Ishikawa (cell line): Measurements from ENCODE around the gene TMEM217.

ENCODE experiments used
- CEBPB ChIP-seq: IDR thresholded peaks from 2 replicates; pipeline ENCODE4 v1.6.1; 2012
- CREB1 ChIP-seq: IDR thresholded peaks from 2 replicates; pipeline ENCODE4 v1.6.1; 2012; ENCODE audit warnings: low read depth
- EGR1 ChIP-seq: IDR thresholded peaks from 2 replicates; pipeline ENCODE4 v1.6.1; 2012
- EP300 ChIP-seq: IDR thresholded peaks from 2 replicates; pipeline ENCODE4 v1.6.1; 2012; ENCODE audit warnings: borderline replicate concordance
- FOXM1 ChIP-seq: IDR thresholded peaks from 2 replicates; pipeline ENCODE4 v1.6.1; 2012; ENCODE audit warnings: low read depth, borderline replicate concordance
- MAX ChIP-seq: IDR thresholded peaks from 2 replicates; pipeline ENCODE4 v1.6.1; 2012
- NFIC ChIP-seq: IDR thresholded peaks from 2 replicates; pipeline ENCODE4 v1.6.1; 2012
- RAD21 ChIP-seq: IDR thresholded peaks from 2 replicates; pipeline ENCODE4 v1.6.1; 2012; ENCODE audit warnings: low read depth
- REST ChIP-seq: IDR thresholded peaks from 2 replicates; pipeline ENCODE4 v1.6.1; 2012; ENCODE audit warnings: low read depth, mild to moderate bottlenecking
- TAF1 ChIP-seq: IDR thresholded peaks from 2 replicates; pipeline ENCODE4 v1.6.1; 2012; ENCODE audit warnings: low read depth, mild to moderate bottlenecking
- TCF12 ChIP-seq: IDR thresholded peaks from 2 replicates; pipeline ENCODE4 v1.6.1; 2012; ENCODE audit warnings: low read depth
- TEAD4 ChIP-seq: IDR thresholded peaks from 2 replicates; pipeline ENCODE4 v1.6.1; 2012
- USF1 ChIP-seq: IDR thresholded peaks from 2 replicates; pipeline ENCODE4 v1.6.1; 2012
- YY1 ChIP-seq: IDR thresholded peaks from 2 replicates; pipeline ENCODE4 v1.6.1; 2012; ENCODE audit warnings: low read depth

GRCh38 chr6:37256692-37257319 lies 1.1 kb downstream of the TMEM217 start:
- TF ChIP-seq REST (no peak), FOXM1 (no peak), RAD21 (no peak), MAX (no peak), TAF1 (no peak), USF1 (no peak), YY1 (no peak), CREB1 (no peak), EP300 (no peak), EGR1 (no peak), TEAD4 (no peak), CEBPB (no peak), TCF12 (no peak), NFIC (no peak)
